Loucy (cell line): ENCODE data around the gene TOE1.
A peak's percentile ranks its signal among the peaks of the same experiment; 100 is the strongest.

Experiments
- H2AFZ ChIP-seq: fragments of 200-600 bp; sonication (generic); 2 replicates; pipeline ENCODE4 v1.6.0; 2016; ENCODE audit warnings: antibody characterized with exemption, mild to moderate bottlenecking, low read length, moderate library complexity
- H3F3A ChIP-seq: fragments of 200-600 bp; 2 replicates; pipeline ENCODE4 v1.6.0; 2016; ENCODE audit warnings: antibody characterized with exemption, low read depth, mild to moderate bottlenecking
- H3K27me3 ChIP-seq: fragments of 200-600 bp; sonication (generic); 2 replicates; pipeline ENCODE4 v1.6.1; 2014; ENCODE audit warnings: low read length, mild to moderate bottlenecking; ENCODE audit not compliant: insufficient read depth, poor library complexity, severe bottlenecking
- H3K36me3 ChIP-seq: fragments of 200-600 bp; sonication (generic); 2 replicates; pipeline ENCODE4 v1.6.1; 2016; ENCODE audit warnings: low read length; ENCODE audit not compliant: insufficient read depth
- H3K4me1 ChIP-seq: fragments of 200-600 bp; sonication (generic); 2 replicates; pipeline ENCODE4 v1.5.1; 2014; ENCODE audit warnings: low read length, mild to moderate bottlenecking; ENCODE audit not compliant: insufficient read depth, poor library complexity, severe bottlenecking
- H3K4me2 ChIP-seq: fragments of 200-600 bp; sonication (generic); 2 replicates; pipeline ENCODE4 v1.6.0; 2014; ENCODE audit warnings: antibody characterized with exemption, low read length, low read depth, mild to moderate bottlenecking; ENCODE audit not compliant: poor library complexity, severe bottlenecking
- H3K4me3 ChIP-seq: fragments of 200-600 bp; sonication (generic); 2 replicates; pipeline ENCODE4 v1.5.1; 2014; ENCODE audit warnings: low read length, mild to moderate bottlenecking, mixed read lengths; ENCODE audit not compliant: poor library complexity, severe bottlenecking
- H3K79me2 ChIP-seq: fragments of 200-600 bp; sonication (generic); 2 replicates; pipeline ENCODE4 v1.6.1; 2014; ENCODE audit warnings: low read length; ENCODE audit not compliant: insufficient read depth
- H3K9ac ChIP-seq: fragments of 200-600 bp; sonication (generic); 2 replicates; pipeline ENCODE4 v1.6.0; 2014; ENCODE audit warnings: mild to moderate bottlenecking, low read depth, low read length, moderate library complexity; ENCODE audit not compliant: poor library complexity, severe bottlenecking
- H3K9me2 ChIP-seq: fragments of 200-600 bp; sonication (generic); replicated peaks from 2 replicates; pipeline ENCODE4 v1.6.1; 2016; ENCODE audit warnings: low read depth, low read length, mixed read lengths
- H3K9me3 ChIP-seq: fragments of 200-600 bp; sonication (generic); 2 replicates; pipeline ENCODE4 v1.6.1; 2014; ENCODE audit warnings: mild to moderate bottlenecking, antibody characterized with exemption, low read length, low read depth; ENCODE audit not compliant: insufficient read depth
- H4K20me1 ChIP-seq: fragments of 200-600 bp; sonication (generic); 2 replicates; pipeline ENCODE4 v1.6.0; 2014; ENCODE audit warnings: antibody characterized with exemption, low read length, mild to moderate bottlenecking; ENCODE audit not compliant: insufficient read depth, poor library complexity, severe bottlenecking
- EZH2phosphoT487 ChIP-seq: fragments of 200-600 bp; IDR thresholded peaks from 2 replicates; pipeline ENCODE4 v1.6.1; 2018; ENCODE audit warnings: antibody characterized with exemption, mild to moderate bottlenecking, moderate library complexity, borderline replicate concordance
- TF ChIP-seq, protein P1 (sequence below): fragments of 200-600 bp; sonication (generic); conservative IDR thresholded peaks from 2 replicates; pipeline ENCODE4 v1.5.1; 2014; ENCODE audit warnings: mild to moderate bottlenecking, antibody characterized with exemption, low read length

Gene TOE1

DNA sequence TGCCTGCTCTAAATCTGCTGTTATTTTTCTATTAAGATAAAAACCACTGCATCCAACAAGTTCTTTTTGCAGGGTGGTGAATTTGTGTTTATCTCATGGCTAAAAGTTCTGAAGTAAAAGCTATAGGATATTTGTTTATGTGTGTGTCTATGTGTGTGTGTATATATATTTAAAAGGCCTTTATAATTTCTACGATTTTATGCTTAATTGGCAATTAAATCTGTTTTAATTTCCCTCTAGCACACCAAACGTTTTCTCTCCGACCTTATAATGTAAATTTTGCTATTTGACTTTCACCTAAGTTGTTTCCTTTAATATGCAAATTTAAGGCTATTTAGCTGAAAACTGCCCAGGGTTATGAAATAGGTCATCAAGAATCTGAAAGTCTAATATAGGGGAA lies 33.1 kb upstream of the TOE1 start:
- H3K9ac ChIP-seq, result peak overlapping the region; percentile 4

DNA sequence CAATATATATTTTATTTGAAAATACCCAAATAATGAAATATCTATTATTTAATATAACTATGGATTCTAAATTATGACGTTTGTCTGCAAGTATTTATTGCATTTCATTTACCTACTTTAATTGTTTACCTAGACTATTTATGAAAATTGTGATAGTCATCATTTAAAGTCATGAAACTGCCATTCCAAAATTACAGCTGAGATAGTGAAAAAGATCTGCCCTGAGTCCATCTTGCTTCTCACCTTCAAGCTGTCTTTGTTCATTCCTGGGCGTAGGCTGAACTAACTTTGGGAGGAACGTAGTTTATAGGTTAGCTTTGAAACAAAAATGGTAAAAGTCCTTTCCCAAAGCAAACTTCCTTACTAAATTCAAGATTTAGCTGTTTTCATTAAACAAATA lies 25.7 kb upstream of the TOE1 start:
- no peaks in the 10 kb centered on the region for H3K4me1 ChIP-seq
- no peaks in the 10 kb centered on the region for H3K79me2 ChIP-seq
- H2AFZ ChIP-seq, result no peak overlapping the region
- H3K9ac ChIP-seq, result no peak overlapping the region
- no peaks in the 10 kb centered on the region for H3K9me2 ChIP-seq
- no peaks in the 10 kb centered on the region for H3K27me3 ChIP-seq
- no peaks in the 10 kb centered on the region for H4K20me1 ChIP-seq
- no peak for TF ChIP-seq EZH2phosphoT487
- TF ChIP-seq, protein P1, sequence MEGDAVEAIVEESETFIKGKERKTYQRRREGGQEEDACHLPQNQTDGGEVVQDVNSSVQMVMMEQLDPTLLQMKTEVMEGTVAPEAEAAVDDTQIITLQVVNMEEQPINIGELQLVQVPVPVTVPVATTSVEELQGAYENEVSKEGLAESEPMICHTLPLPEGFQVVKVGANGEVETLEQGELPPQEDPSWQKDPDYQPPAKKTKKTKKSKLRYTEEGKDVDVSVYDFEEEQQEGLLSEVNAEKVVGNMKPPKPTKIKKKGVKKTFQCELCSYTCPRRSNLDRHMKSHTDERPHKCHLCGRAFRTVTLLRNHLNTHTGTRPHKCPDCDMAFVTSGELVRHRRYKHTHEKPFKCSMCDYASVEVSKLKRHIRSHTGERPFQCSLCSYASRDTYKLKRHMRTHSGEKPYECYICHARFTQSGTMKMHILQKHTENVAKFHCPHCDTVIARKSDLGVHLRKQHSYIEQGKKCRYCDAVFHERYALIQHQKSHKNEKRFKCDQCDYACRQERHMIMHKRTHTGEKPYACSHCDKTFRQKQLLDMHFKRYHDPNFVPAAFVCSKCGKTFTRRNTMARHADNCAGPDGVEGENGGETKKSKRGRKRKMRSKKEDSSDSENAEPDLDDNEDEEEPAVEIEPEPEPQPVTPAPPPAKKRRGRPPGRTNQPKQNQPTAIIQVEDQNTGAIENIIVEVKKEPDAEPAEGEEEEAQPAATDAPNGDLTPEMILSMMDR, result no peak
- H3K9me3 ChIP-seq, result no peaks in the 10 kb centered on the region
- H3F3A ChIP-seq, result no peaks in the 10 kb centered on the region
- no peaks in the 10 kb centered on the region for H3K36me3 ChIP-seq
- H3K4me3 ChIP-seq, result no peak overlapping the region
- no peak overlapping the region for H3K4me2 ChIP-seq

More for the DNA sequence above, 33.1 kb upstream of the TOE1 start:
- no peaks in the 10 kb centered on the region for H3K27me3 ChIP-seq
- H3K9me3 ChIP-seq, result no peaks in the 10 kb centered on the region
- peak overlapping the region; percentile 30 for H3K4me2 ChIP-seq
- no peaks in the 10 kb centered on the region for H4K20me1 ChIP-seq
- no peaks in the 10 kb centered on the region for H3K36me3 ChIP-seq
- H3K79me2 ChIP-seq, result peaks cover 7% of the 10 kb centered on the region; the same call in 1 of the 2 replicates
- H2AFZ ChIP-seq, result no peak overlapping the region
- no peaks in the 10 kb centered on the region; the same call in 1 of the 2 replicates for H3F3A ChIP-seq
- peaks cover 32% of the 10 kb centered on the region for H3K4me1 ChIP-seq
- no peak overlapping the region for H3K4me3 ChIP-seq
- TF ChIP-seq EZH2phosphoT487, result no peak
- TF ChIP-seq, protein P1, result no peak
- no peaks in the 10 kb centered on the region for H3K9me2 ChIP-seq

DNA sequence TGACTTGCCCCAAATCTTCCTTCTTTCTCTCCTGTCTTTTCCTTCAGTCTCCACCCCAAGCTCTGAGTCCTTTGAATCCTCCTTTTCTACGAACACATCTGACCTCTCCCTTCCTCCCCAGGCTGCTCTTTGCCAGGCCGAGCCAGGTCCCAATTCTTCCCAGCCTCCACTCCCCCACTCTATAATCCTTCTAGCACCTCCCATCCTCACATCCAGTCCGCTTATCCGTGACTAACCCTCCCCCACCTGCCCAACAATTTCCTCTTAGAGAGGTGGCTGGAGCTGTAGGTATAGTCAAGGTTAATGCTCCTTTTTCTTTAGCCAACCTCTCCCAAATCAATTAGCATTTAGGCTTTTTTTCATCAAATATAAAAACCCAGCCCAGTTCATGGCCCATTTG lies 22.8 kb upstream of the TOE1 start:
- Histone ChIP-seq H3K27me3 (no peaks in the 10 kb centered on the region), H3K79me2 (no peaks in the 10 kb centered on the region), H3K36me3 (no peaks in the 10 kb centered on the region), H3K4me1 (no peaks in the 10 kb centered on the region), H3F3A (no peaks in the 10 kb centered on the region), H3K9ac (no peak overlapping the region), H3K4me2 (no peak overlapping the region), H2AFZ (no peak overlapping the region), H4K20me1 (no peaks in the 10 kb centered on the region), H3K9me2 (no peaks in the 10 kb centered on the region), H3K9me3 (no peaks in the 10 kb centered on the region), H3K4me3 (no peak overlapping the region)
- no peak for TF ChIP-seq EZH2phosphoT487
- TF ChIP-seq, protein P1, result no peak
